ENCODE measurements around the gene EPOP.

EPOP gene

GRCh38 chr17:38669520-38669919 lies 5.2 kb downstream of the EPOP start:
- Mint-ChIP-seq H3K27ac (no peak overlapping the region), H3K9me3 (no peaks in the 10 kb centered on the region), H3K4me3 (no peak overlapping the region), H3K27me3 (peaks cover 56% of the 10 kb centered on the region), H3K4me1 (peaks cover 41% of the 10 kb centered on the region)
- DNase-seq (no peak), ATAC-seq (no peak)

- no peak overlapping the region for H3K4me3 Mint-ChIP-seq
- H3K27me3 Mint-ChIP-seq: peaks cover 67% of the 10 kb centered on the region
- H3K4me1 Mint-ChIP-seq: peaks cover 37% of the 10 kb centered on the region
- DNase-seq: no peak
- H3K27ac Mint-ChIP-seq: no peak overlapping the region
- no peaks in the 10 kb centered on the region for H3K9me3 Mint-ChIP-seq
- no peak for ATAC-seq
Measured at GRCh38 chr17:38667787-38668122, 7.0 kb downstream of the EPOP start.

- Mint-ChIP-seq H3K4me3 (no peak overlapping the region), H3K27ac (no peak overlapping the region), H3K4me1 (peaks cover 32% of the 10 kb centered on the region), H3K27me3 (peaks cover 70% of the 10 kb centered on the region), H3K9me3 (no peaks in the 10 kb centered on the region)
- ATAC-seq: peak; percentile 65
- peak; percentile 65 to 67 for DNase-seq
Measured at GRCh38 chr17:38667099-38667786, 7.5 kb downstream of the EPOP start.

GRCh38 chr17:38663964-38664644 lies 10.7 kb downstream of the EPOP start:
- no peak for ATAC-seq
- H3K9me3 Mint-ChIP-seq: no peaks in the 10 kb centered on the region
- no peak overlapping the region for H3K4me3 Mint-ChIP-seq

GRCh38 chr17:38663125-38663751 lies 11.5 kb downstream of the EPOP start:
- Mint-ChIP-seq H3K27ac (no peak overlapping the region), H3K4me3 (no peak overlapping the region), H3K4me1 (peaks cover 15% of the 10 kb centered on the region), H3K9me3 (no peaks in the 10 kb centered on the region), H3K27me3 (peaks cover 56% of the 10 kb centered on the region)
- ATAC-seq: peak; percentile 92
- DNase-seq: peak; percentile 55 to 65

More at GRCh38 chr17:38663964-38664644, 10.7 kb downstream of the EPOP start:
- H3K27ac Mint-ChIP-seq: no peak overlapping the region
- H3K4me1 Mint-ChIP-seq: peaks cover 7% of the 10 kb centered on the region
- H3K27me3 Mint-ChIP-seq: peaks cover 58% of the 10 kb centered on the region
- no peak for DNase-seq

GRCh38 chr17:38660097-38661025 lies 14.4 kb downstream of the EPOP start:
- H3K4me1 Mint-ChIP-seq: peaks cover 29% of the 10 kb centered on the region
- H3K4me3 Mint-ChIP-seq: no peak overlapping the region
- no peak overlapping the region for H3K27ac Mint-ChIP-seq
- no peak for DNase-seq
- ATAC-seq: no peak
- H3K9me3 Mint-ChIP-seq: no peaks in the 10 kb centered on the region
- peaks cover 54% of the 10 kb centered on the region for H3K27me3 Mint-ChIP-seq

GRCh38 chr17:38659415-38659814 lies 15.3 kb downstream of the EPOP start:
- no peak for DNase-seq
- Mint-ChIP-seq H3K27ac (no peak overlapping the region), H3K4me1 (peaks cover 38% of the 10 kb centered on the region), H3K27me3 (peaks cover 48% of the 10 kb centered on the region), H3K4me3 (no peak overlapping the region), H3K9me3 (no peaks in the 10 kb centered on the region)
- ATAC-seq: no peak

GRCh38 chr17:38658741-38659345 lies 15.9 kb downstream of the EPOP start:
- Mint-ChIP-seq H3K27ac (peak overlapping the region in 1 of 2 donors; percentile 84), H3K27me3 (peaks cover 43% of the 10 kb centered on the region), H3K4me1 (peaks cover 44% of the 10 kb centered on the region), H3K4me3 (peak overlapping the region in 1 of 2 donors; percentile 27), H3K9me3 (no peaks in the 10 kb centered on the region)
- no peak for DNase-seq
- no peak for ATAC-seq

- DNase-seq: no peak
- Mint-ChIP-seq H3K4me3 (peak overlapping the region in 1 of 2 donors; percentile 27), H3K27ac (peak overlapping the region in 1 of 2 donors; percentile 84), H3K4me1 (peaks cover 51% of the 10 kb centered on the region), H3K27me3 (peaks cover 38% of the 10 kb centered on the region), H3K9me3 (no peaks in the 10 kb centered on the region)
- no peak for ATAC-seq
Measured at GRCh38 chr17:38657824-38658740, 16.7 kb downstream of the EPOP start.

GRCh38 chr17:38656959-38657823 lies 17.6 kb downstream of the EPOP start:
- Mint-ChIP-seq H3K4me1 (peaks cover 51% of the 10 kb centered on the region), H3K4me3 (peak overlapping the region in 1 of 2 donors; percentile 14), H3K27me3 (peaks cover 33% of the 10 kb centered on the region), H3K9me3 (no peaks in the 10 kb centered on the region), H3K27ac (no peak overlapping the region)
- ATAC-seq: no peak
- DNase-seq: no peak

GRCh38 chr17:38654411-38655398 lies 20.1 kb downstream of the EPOP start:
- Mint-ChIP-seq H3K27ac (peak overlapping the region; percentile 27 to 68), H3K27me3 (peaks cover 17% of the 10 kb centered on the region), H3K4me1 (peaks cover 51% of the 10 kb centered on the region), H3K4me3 (peak overlapping the region; percentile 77 to 79), H3K9me3 (no peaks in the 10 kb centered on the region)
- ATAC-seq (peak; percentile 84), DNase-seq (peak in 1 of 2 donors; percentile 38)

- no peak overlapping the region for H3K27ac Mint-ChIP-seq
- ATAC-seq: peak; percentile 65
- no peak for DNase-seq
- H3K4me1 Mint-ChIP-seq: peaks cover 46% of the 10 kb centered on the region
- H3K9me3 Mint-ChIP-seq: no peaks in the 10 kb centered on the region
- peak overlapping the region; percentile 77 to 79 for H3K4me3 Mint-ChIP-seq
- H3K27me3 Mint-ChIP-seq: peaks cover 14% of the 10 kb centered on the region
Measured at GRCh38 chr17:38653679-38654078, 21.1 kb downstream of the EPOP start.
